Measurements from ENCODE around the gene AFF3. TPM values are rescaled to one million over a fixed set of nuclear protein-coding genes. Genes with fewer than 3 reads are reported as not detected.

AFF3 gene
- total RNA-seq, 1 experiment from 2014 or later: 0.05 TPM

DNA sequence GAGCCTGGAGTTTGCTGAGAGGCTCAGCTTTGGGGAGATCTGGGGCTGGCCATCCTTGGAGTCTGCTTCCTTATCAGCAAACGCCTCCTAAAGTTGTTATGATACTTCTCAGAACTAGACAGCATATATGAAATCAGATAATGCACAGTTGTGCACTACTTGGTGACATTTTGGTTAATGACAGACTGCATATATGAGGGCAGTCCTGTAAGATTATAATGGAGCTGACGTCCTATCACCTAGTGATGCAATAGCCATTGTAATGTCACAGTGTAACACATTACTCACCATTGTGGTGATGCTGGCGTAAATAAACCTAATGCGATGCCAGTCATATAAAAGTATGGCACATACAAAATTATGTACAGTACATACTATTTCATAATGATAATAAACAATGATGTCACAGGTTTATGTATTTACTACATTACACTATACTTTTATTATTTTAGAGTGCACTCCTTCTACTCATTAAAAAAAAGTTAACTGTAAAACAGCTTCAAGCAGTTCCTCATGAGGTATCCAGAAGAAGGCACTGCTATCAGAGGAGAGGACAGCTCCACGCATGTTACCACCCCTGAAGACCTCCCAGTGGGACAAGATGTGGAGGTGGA is 354.5 kb downstream of the AFF3 start:
- H3K9me3 Mint-ChIP-seq (ENCODE audit: unreplicated experiment): no peaks in the 10 kb centered on the region
- no TSS peak for BruUV-seq (replicated peaks)
- H3K27me3 Mint-ChIP-seq (ENCODE audit: insufficient read depth, unreplicated experiment): no peaks in the 10 kb centered on the region
- no peaks in the 10 kb centered on the region for H3K36me3 Mint-ChIP-seq (ENCODE audit: insufficient read depth, unreplicated experiment)
- ChIA-PET CTCF (interaction anchor here (0.5 kb wide), 1 partner anchor 1459 kb away, joined by 4 read pairs; no protein-coding TSS in a partner anchor), POLR2A (no interaction called here)
- no peak overlapping the region for H3K4me3 Mint-ChIP-seq (ENCODE audit: unreplicated experiment)
- TF ChIP-seq, protein P1, sequence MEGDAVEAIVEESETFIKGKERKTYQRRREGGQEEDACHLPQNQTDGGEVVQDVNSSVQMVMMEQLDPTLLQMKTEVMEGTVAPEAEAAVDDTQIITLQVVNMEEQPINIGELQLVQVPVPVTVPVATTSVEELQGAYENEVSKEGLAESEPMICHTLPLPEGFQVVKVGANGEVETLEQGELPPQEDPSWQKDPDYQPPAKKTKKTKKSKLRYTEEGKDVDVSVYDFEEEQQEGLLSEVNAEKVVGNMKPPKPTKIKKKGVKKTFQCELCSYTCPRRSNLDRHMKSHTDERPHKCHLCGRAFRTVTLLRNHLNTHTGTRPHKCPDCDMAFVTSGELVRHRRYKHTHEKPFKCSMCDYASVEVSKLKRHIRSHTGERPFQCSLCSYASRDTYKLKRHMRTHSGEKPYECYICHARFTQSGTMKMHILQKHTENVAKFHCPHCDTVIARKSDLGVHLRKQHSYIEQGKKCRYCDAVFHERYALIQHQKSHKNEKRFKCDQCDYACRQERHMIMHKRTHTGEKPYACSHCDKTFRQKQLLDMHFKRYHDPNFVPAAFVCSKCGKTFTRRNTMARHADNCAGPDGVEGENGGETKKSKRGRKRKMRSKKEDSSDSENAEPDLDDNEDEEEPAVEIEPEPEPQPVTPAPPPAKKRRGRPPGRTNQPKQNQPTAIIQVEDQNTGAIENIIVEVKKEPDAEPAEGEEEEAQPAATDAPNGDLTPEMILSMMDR (IDR thresholded peaks at IDR 0.05; ENCODE audit: insufficient read depth in 1 of 2, low read depth in 1 of 2, low read length in 1 of 2, severe bottlenecking in 1 of 2, unreplicated experiment in 1 of 2): no peak
- Histone ChIP-seq H3K4me3 (ENCODE audit: low read depth, low read length) (no peak overlapping the region), H3K36me3 (ENCODE audit: control insufficient read depth, insufficient read depth, low read length) (no peaks in the 10 kb centered on the region), H3K4me1 (no peaks in the 10 kb centered on the region), H3K9me3 (no peaks in the 10 kb centered on the region), H3K27me3 (replicated peaks; ENCODE audit: control insufficient read depth, insufficient read depth, low read length) (no peaks in the 10 kb centered on the region)
- DNase-seq: no peak
- intact Hi-C loops (cut with micrococcal nuclease; ENCODE audit: unreplicated experiment): no loop called here
- no peaks in the 10 kb centered on the region for H3K4me1 Mint-ChIP-seq (ENCODE audit: low read depth, unreplicated experiment)
- no peak overlapping the region for H3K27ac Mint-ChIP-seq (ENCODE audit: unreplicated experiment)

DNA sequence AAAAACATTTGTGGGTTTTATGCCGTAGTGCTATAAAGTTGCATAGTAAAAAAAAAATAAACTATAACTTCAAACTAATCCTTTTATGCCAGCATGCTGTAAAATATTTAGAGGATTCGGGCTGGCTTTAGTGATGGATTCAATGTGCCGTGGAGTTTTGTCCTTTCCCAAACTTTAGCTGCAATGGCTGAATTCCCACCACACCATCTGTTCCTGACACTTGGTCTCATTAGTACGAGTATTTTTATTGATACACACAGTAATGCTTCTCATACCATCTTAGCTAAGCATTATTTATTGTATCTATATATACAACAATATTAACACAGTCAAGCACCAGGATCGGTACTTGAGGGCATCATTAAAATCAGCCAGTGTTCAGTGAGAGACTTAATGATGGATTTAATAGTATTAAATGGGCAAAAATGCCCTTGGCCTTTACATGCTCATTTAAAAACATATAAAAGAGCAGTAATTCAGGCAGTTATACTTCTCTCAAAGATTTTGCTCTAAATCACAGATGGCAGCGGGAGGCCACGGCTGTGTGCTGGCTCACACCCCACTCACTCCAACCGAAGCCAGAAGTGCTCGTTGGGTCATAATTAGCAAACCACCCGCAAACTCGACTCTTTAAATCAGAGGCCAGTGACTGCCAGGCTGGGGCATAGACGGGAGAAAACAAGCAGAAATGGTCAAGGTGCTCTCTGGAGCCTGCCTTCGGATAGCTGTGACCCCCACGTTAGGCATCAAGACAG is 355.6 kb downstream of the AFF3 start:
- no peaks in the 10 kb centered on the region for H3K27me3 Mint-ChIP-seq (ENCODE audit: insufficient read depth, unreplicated experiment)
- Histone ChIP-seq H3K4me3 (ENCODE audit: low read depth, low read length) (no peak overlapping the region), H3K9me3 (no peaks in the 10 kb centered on the region), H3K36me3 (ENCODE audit: control insufficient read depth, insufficient read depth, low read length) (no peaks in the 10 kb centered on the region), H3K4me1 (no peaks in the 10 kb centered on the region), H3K27me3 (replicated peaks; ENCODE audit: control insufficient read depth, insufficient read depth, low read length) (no peaks in the 10 kb centered on the region)
- no peaks in the 10 kb centered on the region for H3K4me1 Mint-ChIP-seq (ENCODE audit: low read depth, unreplicated experiment)
- H3K9me3 Mint-ChIP-seq (ENCODE audit: unreplicated experiment): no peaks in the 10 kb centered on the region
- H3K4me3 Mint-ChIP-seq (ENCODE audit: unreplicated experiment): no peak overlapping the region
- TF ChIP-seq, protein P1 (IDR thresholded peaks at IDR 0.05; ENCODE audit: insufficient read depth in 1 of 2, low read depth in 1 of 2, low read length in 1 of 2, severe bottlenecking in 1 of 2, unreplicated experiment in 1 of 2): no peak
- no TSS peak for BruUV-seq (replicated peaks)
- CTCF ChIA-PET: no interaction called here
- POLR2A ChIA-PET: no interaction called here
- H3K27ac Mint-ChIP-seq (ENCODE audit: unreplicated experiment): no peak overlapping the region
- no peak for DNase-seq
- no peaks in the 10 kb centered on the region for H3K36me3 Mint-ChIP-seq (ENCODE audit: insufficient read depth, unreplicated experiment)
- intact Hi-C loops (cut with micrococcal nuclease; ENCODE audit: unreplicated experiment): no loop called here

DNA sequence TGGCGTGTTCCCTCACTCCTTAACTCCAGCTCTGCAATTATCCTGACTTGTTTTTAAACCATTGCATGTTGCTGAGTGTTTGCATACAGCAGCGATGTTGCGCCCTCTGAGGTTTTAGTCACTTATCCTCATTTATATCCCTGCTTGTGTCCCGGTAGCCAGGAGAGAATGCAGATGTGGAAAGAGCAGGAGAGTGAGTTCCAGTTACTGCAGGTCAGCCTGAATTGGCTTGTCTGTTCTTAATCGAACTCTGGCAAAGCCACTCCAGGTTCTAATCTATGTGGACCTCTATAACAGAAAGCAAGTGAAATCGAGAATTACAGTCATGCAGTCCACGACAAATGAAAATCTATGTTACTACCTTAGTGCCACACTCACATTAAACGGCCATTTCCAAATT is 357.4 kb downstream of the AFF3 start:
- no peak overlapping the region for H3K27ac Mint-ChIP-seq (ENCODE audit: unreplicated experiment)
- CTCF ChIA-PET: no interaction called here
- Histone ChIP-seq H3K9me3 (no peaks in the 10 kb centered on the region), H3K27me3 (replicated peaks; ENCODE audit: control insufficient read depth, insufficient read depth, low read length) (no peaks in the 10 kb centered on the region; the same call in 1 of the 2 replicates), H3K36me3 (ENCODE audit: control insufficient read depth, insufficient read depth, low read length) (no peaks in the 10 kb centered on the region), H3K4me1 (no peaks in the 10 kb centered on the region), H3K4me3 (ENCODE audit: low read depth, low read length) (no peak overlapping the region)
- POLR2A ChIA-PET: no interaction called here
- H3K27me3 Mint-ChIP-seq (ENCODE audit: insufficient read depth, unreplicated experiment): no peaks in the 10 kb centered on the region
- H3K4me1 Mint-ChIP-seq (ENCODE audit: low read depth, unreplicated experiment): peaks cover 5% of the 10 kb centered on the region
- no peak overlapping the region for H3K4me3 Mint-ChIP-seq (ENCODE audit: unreplicated experiment)
- peaks cover 12% of the 10 kb centered on the region for H3K9me3 Mint-ChIP-seq (ENCODE audit: unreplicated experiment)
- intact Hi-C loops (cut with micrococcal nuclease; ENCODE audit: unreplicated experiment): no loop called here
- BruUV-seq (replicated peaks): no TSS peak
- no peaks in the 10 kb centered on the region for H3K36me3 Mint-ChIP-seq (ENCODE audit: insufficient read depth, unreplicated experiment)
- DNase-seq: no peak
- TF ChIP-seq, protein P1 (IDR thresholded peaks at IDR 0.05; ENCODE audit: insufficient read depth in 1 of 2, low read depth in 1 of 2, low read length in 1 of 2, severe bottlenecking in 1 of 2, unreplicated experiment in 1 of 2): no peak
